DOHH2 (cell line): ENCODE results near the gene BHLHA15.

ENCODE experiments used
- H3F3A ChIP-seq: fragments of 200-600 bp; sonication (generic), shearing (Covaris generic); 2 replicates; pipeline ENCODE4 v1.6.0; 2016; ENCODE audit warnings: antibody characterized with exemption, mild to moderate bottlenecking; ENCODE audit not compliant: control insufficient read depth, insufficient read depth
- H3K27ac ChIP-seq: fragments of 200-600 bp; sonication (generic); 2 replicates; pipeline ENCODE4 v1.5.1; 2014; ENCODE audit warnings: low read depth, mild to moderate bottlenecking, low read length, moderate library complexity
- H3K27me3 ChIP-seq: fragments of 200-600 bp; sonication (generic); 2 replicates; pipeline ENCODE4 v1.6.1; 2014; ENCODE audit warnings: mild to moderate bottlenecking, low read length, mixed read lengths; ENCODE audit not compliant: control insufficient read depth
- H3K36me3 ChIP-seq: fragments of 200-600 bp; sonication (generic); 2 replicates; pipeline ENCODE4 v1.6.1; 2014; ENCODE audit warnings: mild to moderate bottlenecking, low read length, moderate library complexity, mixed read lengths; ENCODE audit not compliant: control insufficient read depth
- H3K4me1 ChIP-seq: fragments of 200-600 bp; sonication (generic); 2 replicates; pipeline ENCODE4 v1.6.1; 2014; ENCODE audit warnings: mild to moderate bottlenecking, low read length, mixed read lengths; ENCODE audit not compliant: control insufficient read depth
- H3K4me2 ChIP-seq: fragments of 200-600 bp; sonication (generic); 2 replicates; pipeline ENCODE4 v1.6.0; 2014; ENCODE audit warnings: mild to moderate bottlenecking, low read length, moderate library complexity
- H3K4me3 ChIP-seq: fragments of 200-600 bp; sonication (generic); 2 replicates; pipeline ENCODE4 v1.5.1; 2014; ENCODE audit warnings: mild to moderate bottlenecking, low read length, mixed read lengths
- H3K79me2 ChIP-seq: fragments of 200-600 bp; sonication (generic); 2 replicates; pipeline ENCODE4 v1.6.1; 2014; ENCODE audit warnings: mild to moderate bottlenecking, low read length, mixed read lengths; ENCODE audit not compliant: control insufficient read depth
- H3K9me2 ChIP-seq: fragments of 200-600 bp; sonication (generic); replicated peaks from 2 replicates; pipeline ENCODE4 v1.6.1; 2014; ENCODE audit warnings: mild to moderate bottlenecking, low read length, mixed read lengths; ENCODE audit not compliant: control insufficient read depth
- H3K9me3 ChIP-seq: fragments of 200-600 bp; sonication (generic); 2 replicates; pipeline ENCODE4 v1.6.1; 2014; ENCODE audit warnings: antibody characterized with exemption, low read length, mixed read lengths; ENCODE audit not compliant: control insufficient read depth, insufficient read depth
- H4K20me1 ChIP-seq: fragments of 200-600 bp; sonication (generic); 2 replicates; pipeline ENCODE4 v1.6.0; 2014; ENCODE audit warnings: low read depth, mild to moderate bottlenecking, antibody characterized with exemption, low read length, moderate library complexity; ENCODE audit not compliant: control insufficient read depth, insufficient read depth
- EZH2phosphoT487 ChIP-seq: fragments of 200-600 bp; sonication (generic); IDR thresholded peaks from 2 replicates; pipeline ENCODE4 v1.6.1; 2017; ENCODE audit warnings: borderline replicate concordance, mild to moderate bottlenecking, antibody characterized with exemption, low read length, moderate library complexity, mixed read lengths
- TF ChIP-seq, protein P1 (sequence below): fragments of 200-600 bp; sonication (generic); IDR thresholded peaks from one replicate; pipeline ENCODE4 v1.5.1; 2014; ENCODE audit warnings: antibody characterized with exemption, mild to moderate bottlenecking, low read depth, low read length; ENCODE audit not compliant: poor library complexity, severe bottlenecking

The BHLHA15 gene

DNA sequence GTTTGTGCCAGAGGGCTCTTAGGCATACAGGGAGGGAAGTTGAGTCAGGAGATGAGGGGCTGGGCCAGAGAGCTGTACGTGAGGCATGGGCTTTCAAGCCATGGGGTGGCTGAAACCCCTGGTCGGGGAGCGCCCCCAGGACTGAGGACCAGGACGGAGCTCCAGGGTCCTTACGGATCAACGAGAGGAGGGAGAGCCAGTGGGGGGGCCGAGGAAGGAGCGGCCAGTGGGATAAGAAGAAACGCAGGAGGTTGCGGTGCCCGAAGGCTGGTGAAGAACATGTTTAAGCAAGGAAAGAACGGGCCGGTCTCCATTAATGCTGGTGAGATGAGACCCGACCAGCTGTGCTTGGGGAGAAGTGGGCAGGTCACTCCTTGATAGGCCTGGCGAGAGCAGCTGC is 43.6 kb upstream of the BHLHA15 start:
- Histone ChIP-seq H3F3A (no peaks in the 10 kb centered on the region), H3K9me2 (no peaks in the 10 kb centered on the region), H3K27me3 (no peaks in the 10 kb centered on the region), H3K79me2 (no peaks in the 10 kb centered on the region), H3K27ac (no peak overlapping the region), H3K36me3 (peaks cover 3% of the 10 kb centered on the region; the same call in 1 of the 2 replicates), H4K20me1 (peaks cover 31% of the 10 kb centered on the region), H3K4me2 (no peak overlapping the region), H3K4me3 (no peak overlapping the region), H3K4me1 (peaks cover 2% of the 10 kb centered on the region), H3K9me3 (no peaks in the 10 kb centered on the region)
- TF ChIP-seq EZH2phosphoT487: no peak

DNA sequence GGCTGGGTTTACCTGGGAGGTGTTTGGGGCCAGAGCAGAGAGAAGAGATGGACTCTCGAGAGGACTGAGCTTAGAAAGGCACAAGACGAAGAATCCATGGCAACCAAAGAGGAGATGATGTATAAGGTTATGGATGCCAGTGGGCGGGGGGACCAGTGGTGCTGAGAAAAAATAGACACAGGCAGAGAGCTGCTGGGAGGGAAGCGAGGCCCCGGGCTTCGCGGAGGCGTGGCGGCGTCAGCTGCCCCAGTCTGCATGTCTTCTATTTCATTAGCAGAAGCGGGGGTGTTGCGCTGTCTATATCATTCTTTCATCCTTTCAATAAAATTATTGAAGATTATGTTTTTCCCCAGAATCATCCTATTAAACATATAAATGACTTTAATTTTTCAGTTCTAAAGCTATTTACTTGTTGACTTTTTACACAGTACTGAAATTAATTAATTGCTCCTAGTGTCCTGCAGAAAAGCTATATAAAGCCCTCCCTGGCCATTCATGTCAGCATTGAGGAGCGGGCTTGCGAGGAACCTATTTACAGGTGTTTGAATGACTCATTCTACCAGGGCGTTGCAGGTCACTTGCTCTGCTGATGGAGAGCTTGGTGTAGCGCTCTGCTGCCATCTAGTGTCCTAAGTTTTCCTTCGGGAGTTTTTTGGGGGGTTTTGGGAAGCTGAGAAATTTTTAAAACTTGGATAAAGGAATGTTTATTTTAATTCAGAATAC is 42.9 kb upstream of the BHLHA15 start:
- H3K4me2 ChIP-seq: no peak overlapping the region
- no peak overlapping the region for H3K4me3 ChIP-seq
- peaks cover 3% of the 10 kb centered on the region; the same call in 1 of the 2 replicates for H3K36me3 ChIP-seq
- H3K79me2 ChIP-seq: no peaks in the 10 kb centered on the region
- TF ChIP-seq, protein P1, sequence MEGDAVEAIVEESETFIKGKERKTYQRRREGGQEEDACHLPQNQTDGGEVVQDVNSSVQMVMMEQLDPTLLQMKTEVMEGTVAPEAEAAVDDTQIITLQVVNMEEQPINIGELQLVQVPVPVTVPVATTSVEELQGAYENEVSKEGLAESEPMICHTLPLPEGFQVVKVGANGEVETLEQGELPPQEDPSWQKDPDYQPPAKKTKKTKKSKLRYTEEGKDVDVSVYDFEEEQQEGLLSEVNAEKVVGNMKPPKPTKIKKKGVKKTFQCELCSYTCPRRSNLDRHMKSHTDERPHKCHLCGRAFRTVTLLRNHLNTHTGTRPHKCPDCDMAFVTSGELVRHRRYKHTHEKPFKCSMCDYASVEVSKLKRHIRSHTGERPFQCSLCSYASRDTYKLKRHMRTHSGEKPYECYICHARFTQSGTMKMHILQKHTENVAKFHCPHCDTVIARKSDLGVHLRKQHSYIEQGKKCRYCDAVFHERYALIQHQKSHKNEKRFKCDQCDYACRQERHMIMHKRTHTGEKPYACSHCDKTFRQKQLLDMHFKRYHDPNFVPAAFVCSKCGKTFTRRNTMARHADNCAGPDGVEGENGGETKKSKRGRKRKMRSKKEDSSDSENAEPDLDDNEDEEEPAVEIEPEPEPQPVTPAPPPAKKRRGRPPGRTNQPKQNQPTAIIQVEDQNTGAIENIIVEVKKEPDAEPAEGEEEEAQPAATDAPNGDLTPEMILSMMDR: peak; percentile 89
- TF ChIP-seq EZH2phosphoT487: no peak
- no peaks in the 10 kb centered on the region for H3K27me3 ChIP-seq
- H4K20me1 ChIP-seq: peaks cover 26% of the 10 kb centered on the region
- H3K9me3 ChIP-seq: no peaks in the 10 kb centered on the region
- H3K4me1 ChIP-seq: no peaks in the 10 kb centered on the region
- H3K27ac ChIP-seq: no peak overlapping the region
- no peaks in the 10 kb centered on the region for H3F3A ChIP-seq
- no peaks in the 10 kb centered on the region for H3K9me2 ChIP-seq

DNA sequence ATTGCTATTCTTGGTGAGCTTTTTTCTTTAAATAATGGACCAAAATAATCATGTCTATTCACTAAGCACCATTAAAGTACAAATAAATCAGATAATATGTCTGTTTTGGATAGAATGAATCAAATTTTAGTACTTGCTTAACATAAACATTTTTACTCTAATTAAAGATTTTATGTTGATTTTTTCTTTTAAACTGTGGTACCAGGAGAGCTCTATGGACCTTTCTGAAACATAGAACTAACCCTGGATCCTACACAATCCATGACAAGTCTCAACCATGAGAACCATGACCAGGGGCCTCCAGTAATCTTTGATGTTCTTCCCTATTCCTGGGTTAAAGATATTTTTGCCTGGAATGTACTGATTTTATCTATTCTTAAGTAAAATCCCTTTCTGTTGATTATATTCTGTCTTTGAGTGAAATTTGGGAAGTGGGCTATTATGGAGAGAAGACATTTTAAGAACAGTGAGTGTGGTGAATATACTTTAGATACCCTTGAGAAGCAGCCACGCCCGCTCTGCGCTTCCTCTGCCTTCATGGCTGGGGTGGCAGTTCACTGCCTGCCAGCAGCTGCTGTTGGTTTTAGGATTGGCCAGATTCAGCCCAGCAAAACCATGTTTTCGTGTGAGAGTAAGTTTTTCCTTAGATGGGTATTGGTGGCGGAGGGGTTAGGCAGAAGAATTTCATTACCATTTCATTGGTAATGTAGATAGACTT is 42.2 kb upstream of the BHLHA15 start:
- Histone ChIP-seq H3K4me2 (no peak overlapping the region), H3K27ac (no peak overlapping the region), H3F3A (no peaks in the 10 kb centered on the region), H3K9me3 (no peaks in the 10 kb centered on the region), H3K4me1 (no peaks in the 10 kb centered on the region), H3K36me3 (peaks cover 3% of the 10 kb centered on the region; the same call in 1 of the 2 replicates), H3K9me2 (no peaks in the 10 kb centered on the region), H4K20me1 (peaks cover 20% of the 10 kb centered on the region), H3K79me2 (no peaks in the 10 kb centered on the region), H3K4me3 (no peak overlapping the region), H3K27me3 (no peaks in the 10 kb centered on the region)
- TF ChIP-seq, protein P1: peak; percentile 4
- TF ChIP-seq EZH2phosphoT487: no peak

DNA sequence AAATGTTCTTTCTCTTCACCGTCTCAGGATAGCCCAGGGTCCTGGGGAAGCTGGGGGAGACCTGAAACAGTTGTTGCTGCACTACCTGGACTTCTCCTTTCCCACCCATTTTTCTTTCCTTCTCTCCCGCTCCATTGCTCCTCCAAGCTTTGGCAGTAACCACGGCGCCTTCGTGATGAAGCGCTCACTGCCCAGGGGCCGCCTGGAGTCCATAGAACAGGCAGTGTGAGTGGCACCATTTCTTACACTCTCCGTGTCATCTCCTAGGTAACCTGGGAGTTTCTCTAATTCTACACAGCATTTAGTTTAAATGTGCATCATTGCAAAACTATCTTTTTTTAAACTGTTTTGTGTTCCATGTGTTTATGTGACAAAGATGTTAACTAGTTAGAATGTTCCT is 40.3 kb upstream of the BHLHA15 start:
- H4K20me1 ChIP-seq: peaks cover 22% of the 10 kb centered on the region
- no peak overlapping the region for H3K4me2 ChIP-seq
- H3K9me3 ChIP-seq: no peaks in the 10 kb centered on the region
- H3K27me3 ChIP-seq: no peaks in the 10 kb centered on the region
- H3K36me3 ChIP-seq: peaks cover 9% of the 10 kb centered on the region; the same call in 1 of the 2 replicates
- no peaks in the 10 kb centered on the region for H3K4me1 ChIP-seq
- no peaks in the 10 kb centered on the region for H3K79me2 ChIP-seq
- H3K27ac ChIP-seq: no peak overlapping the region
- H3F3A ChIP-seq: no peaks in the 10 kb centered on the region
- H3K9me2 ChIP-seq: no peaks in the 10 kb centered on the region
- H3K4me3 ChIP-seq: no peak overlapping the region
- TF ChIP-seq, protein P1: no peak
- no peak for TF ChIP-seq EZH2phosphoT487
